HG02610 (cell line): ENCODE data around the gene OR4C46.
"Not testable (repeated sequence)": the region's sequence is repeated elsewhere in the genome, so short reads cannot be mapped to it uniquely, and the experiment has no call there.

Experiments
- ATAC-seq: cut with Tn5 transposase; IDR thresholded peaks from one replicate; pipeline ENCODE4 v1.9.1; 2021; ENCODE audit warnings: mild to moderate bottlenecking, moderate library complexity; ENCODE audit not compliant: unreplicated experiment

Gene OR4C46

DNA sequence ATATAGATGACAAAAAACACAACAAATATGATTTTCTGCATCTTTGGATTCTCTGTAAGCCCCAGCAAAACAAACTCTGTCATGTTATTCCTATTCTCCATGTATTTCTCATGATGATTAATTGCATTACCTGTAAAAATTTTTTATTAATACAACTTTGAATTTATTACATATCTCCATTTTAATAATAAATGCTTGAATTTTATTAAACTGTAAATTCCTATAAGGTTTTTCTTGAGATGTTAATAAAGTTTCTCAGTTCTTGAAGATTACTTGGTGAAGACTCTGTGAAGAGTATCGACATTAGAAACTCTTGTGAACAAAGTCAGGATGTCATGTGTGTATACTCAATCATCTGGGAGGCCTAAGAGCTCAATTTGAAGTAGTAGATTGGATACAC is at the start of gene OR4C46:
Gene OR4C46, minus strand, starts transcription at position 101 of the 400 bp plus-strand sequence. Its CDS starts 0 bp downstream, at position 101.
- no peak for ATAC-seq

DNA sequence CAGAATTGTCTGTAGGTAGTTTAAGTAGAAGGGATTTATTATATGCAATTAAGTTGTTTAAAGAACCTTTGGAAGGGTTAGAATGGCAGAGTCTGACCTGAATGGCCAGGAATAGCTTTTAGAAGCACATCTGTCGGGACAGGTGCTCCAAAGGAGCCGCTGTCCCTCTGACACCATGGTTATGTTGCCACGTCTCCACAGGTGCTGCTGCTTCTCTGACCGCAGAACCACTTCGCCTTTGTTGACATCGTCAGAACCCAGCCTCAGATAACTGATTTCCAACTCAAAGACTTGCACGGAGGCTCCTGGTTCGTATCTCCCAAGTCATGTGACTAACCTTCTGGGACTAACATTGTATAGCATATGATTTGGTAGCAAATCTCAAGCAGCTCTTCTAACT is 41.8 kb upstream of the OR4C46 start:
- ATAC-seq = not testable (repeated sequence)

DNA sequence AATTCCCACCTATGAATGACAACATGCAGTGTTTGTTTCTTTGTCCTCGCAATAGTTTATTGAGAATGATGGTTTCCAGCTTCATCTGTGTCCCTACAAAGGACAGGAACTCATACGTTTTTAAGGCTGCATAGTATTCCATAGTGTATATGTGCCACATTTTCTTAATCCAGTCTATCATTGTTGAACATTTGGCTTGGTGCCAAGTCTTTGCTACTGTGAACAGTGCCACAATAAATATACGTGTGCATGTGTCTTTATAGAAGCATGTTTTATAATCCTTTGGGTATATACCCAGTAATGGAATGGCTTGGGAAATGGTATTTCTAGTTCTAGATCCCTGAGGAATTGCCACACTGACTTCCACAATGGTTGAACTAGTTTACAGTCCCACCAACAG is 42.4 kb downstream of the OR4C46 start:
- not testable (repeated sequence) for ATAC-seq

DNA sequence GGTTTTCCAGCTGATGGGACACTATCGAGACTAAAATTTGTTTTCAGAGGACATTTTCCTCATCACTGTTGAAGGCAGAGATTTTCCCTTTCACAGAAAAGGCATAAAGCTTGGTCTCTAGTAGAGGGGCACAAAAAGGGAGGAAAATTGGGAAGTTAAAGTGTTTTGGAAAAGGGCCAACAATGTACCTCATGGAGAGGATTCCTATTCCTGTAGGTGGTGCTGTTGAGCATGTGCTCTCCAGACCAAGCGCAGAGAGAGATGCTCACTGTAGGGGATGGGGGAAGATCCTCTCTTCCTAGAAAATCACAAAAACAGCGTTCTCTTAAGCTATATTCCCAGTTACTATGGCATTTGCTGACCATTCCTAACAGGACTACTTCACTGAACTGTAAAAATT is 44.9 kb downstream of the OR4C46 start:
- no peak for ATAC-seq

DNA sequence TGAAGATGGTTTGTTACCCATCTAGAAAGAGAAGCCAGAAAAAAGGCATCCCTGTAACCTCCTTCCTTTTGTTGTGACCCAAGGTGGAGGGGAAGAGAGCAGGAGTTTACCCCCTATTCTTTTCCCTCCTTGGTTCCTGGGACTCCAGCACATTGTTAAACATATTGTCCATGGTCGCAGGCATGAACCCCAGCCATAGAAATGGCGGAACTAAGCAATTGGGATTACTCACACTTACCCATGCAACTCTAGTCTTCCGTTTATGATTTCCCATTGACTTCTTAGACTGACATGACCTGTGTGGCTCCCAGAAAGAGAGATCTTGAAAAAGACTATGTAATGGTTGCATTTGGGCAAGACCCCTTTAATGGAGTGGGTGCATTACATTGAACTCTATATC is 45.4 kb downstream of the OR4C46 start:
- ATAC-seq = no peak
